WERI-Rb-1 (cell line): ENCODE results near the gene AHDC1.
A peak's percentile ranks its signal among the peaks of the same experiment; 100 is the strongest.

ENCODE experiments used
- DNase-seq: peaks from one replicate; pipeline ENCODE4 v3.0.0-alpha.2; 2020
- H3K27ac ChIP-seq: fragments of 250-450 bp; sonication (Bioruptor Pico); 2 replicates; pipeline ENCODE4 v1.5.1; 2020; ENCODE audit warnings: mild to moderate bottlenecking, moderate library complexity
- H3K27me3 ChIP-seq: fragments of 250-450 bp; sonication (Bioruptor Pico); 2 replicates; pipeline ENCODE4 v1.5.1; 2021; ENCODE audit warnings: mild to moderate bottlenecking, low read depth, moderate library complexity; ENCODE audit not compliant: insufficient read depth, severe bottlenecking
- H3K36me3 ChIP-seq: fragments of 250-450 bp; sonication (Bioruptor Pico); 2 replicates; pipeline ENCODE4 v1.5.1; 2020; ENCODE audit warnings: mild to moderate bottlenecking, moderate library complexity
- H3K4me3 ChIP-seq: 2 replicates; pipeline ENCODE4 v1.5.1; 2011; ENCODE audit warnings: low read depth, mild to moderate bottlenecking, control low read depth, low read length
- H3K9me3 ChIP-seq: fragments of 250-450 bp; sonication (Bioruptor Pico); 2 replicates; pipeline ENCODE4 v1.5.1; 2021; ENCODE audit warnings: mild to moderate bottlenecking, moderate library complexity; ENCODE audit not compliant: severe bottlenecking
- CTCF ChIP-seq: IDR thresholded peaks from 2 replicates; pipeline ENCODE4 v1.5.1; 2011; ENCODE audit warnings: low read depth, mild to moderate bottlenecking, control low read depth, inconsistent platforms, low read length

Gene AHDC1

GRCh38 chr1:27528818-27529703 is 74.9 kb downstream of the AHDC1 start:
- peaks cover 5% of the 10 kb centered on the region; the same call in 1 of the 2 replicates for H3K36me3 ChIP-seq
- peak overlapping the region; percentile 46 for H3K4me3 ChIP-seq
- no peaks in the 10 kb centered on the region for H3K9me3 ChIP-seq
- DNase-seq: peak; percentile 61
- no peaks in the 10 kb centered on the region for H3K27me3 ChIP-seq
- TF ChIP-seq CTCF: no peak
- peak overlapping the region; percentile 94 for H3K27ac ChIP-seq

GRCh38 chr1:27527890-27528817 is 75.8 kb downstream of the AHDC1 start:
- Histone ChIP-seq H3K27me3 (no peaks in the 10 kb centered on the region), H3K9me3 (no peaks in the 10 kb centered on the region), H3K27ac (peak overlapping the region; percentile 94), H3K4me3 (peak overlapping the region; percentile 46), H3K36me3 (no peaks in the 10 kb centered on the region; the same call in 1 of the 2 replicates)
- DNase-seq: peak; percentile 62
- TF ChIP-seq CTCF: no peak

GRCh38 chr1:27527223-27527889 is 76.6 kb downstream of the AHDC1 start:
- no peaks in the 10 kb centered on the region for H3K9me3 ChIP-seq
- DNase-seq: peak; percentile 77
- no peak for TF ChIP-seq CTCF
- H3K36me3 ChIP-seq: no peaks in the 10 kb centered on the region
- peak overlapping the region; percentile 94 for H3K27ac ChIP-seq
- H3K4me3 ChIP-seq: peak overlapping the region; percentile 46
- no peaks in the 10 kb centered on the region for H3K27me3 ChIP-seq

- Histone ChIP-seq H3K27me3 (no peaks in the 10 kb centered on the region), H3K36me3 (no peaks in the 10 kb centered on the region), H3K4me3 (peak overlapping the region; percentile 46), H3K27ac (peak overlapping the region; percentile 94), H3K9me3 (no peaks in the 10 kb centered on the region)
- DNase-seq: no peak
- TF ChIP-seq CTCF: no peak
These were observed 77.2 kb downstream of the AHDC1 start for GRCh38 chr1:27526569-27527222.
